ENCODE results near the gene MANSC1.

The MANSC1 gene

DNA sequence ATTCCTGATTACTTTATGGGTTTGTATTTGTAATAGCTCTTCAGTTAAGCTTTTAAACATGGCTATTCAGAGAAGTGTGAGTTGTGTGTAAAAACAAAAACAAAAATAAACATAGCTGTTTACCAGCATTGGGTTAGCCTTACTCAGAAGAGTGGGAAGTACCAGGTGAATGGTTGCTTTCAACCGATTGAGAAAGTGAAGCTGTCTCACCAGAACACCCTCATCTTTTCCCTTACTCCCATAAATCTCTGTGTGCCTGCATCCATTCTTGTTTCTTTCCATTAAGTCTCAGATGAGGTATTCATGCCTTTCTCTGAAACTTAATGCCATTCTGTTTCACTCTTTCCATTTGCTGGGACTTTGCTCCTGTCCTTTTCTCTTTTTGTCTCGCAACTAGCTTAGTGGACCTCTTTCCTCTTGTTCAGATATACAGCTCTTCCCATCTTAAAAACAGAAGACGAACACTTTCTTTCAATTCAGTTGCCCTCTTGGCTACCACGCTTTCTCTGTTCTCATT lies 17.5 kb upstream of the MANSC1 start:
- no peak for TF ChIP-seq Cebpa-rat (IDR thresholded peaks at IDR 0.05)
- no peaks in the 10 kb centered on the region for H4K20me1 ChIP-seq
- H3K4me3 ChIP-seq = no peak overlapping the region
- no peak overlapping the region for H3K4me2 ChIP-seq
- H3K9ac ChIP-seq = no peak overlapping the region
- no peaks in the 10 kb centered on the region for H3K9me3 ChIP-seq (replicated peaks in 1 of 11)
- no peaks in the 10 kb centered on the region for H3K27me3 ChIP-seq
- H3K36me3 ChIP-seq = peaks cover 4 to 33% (median 7%) of the 10 kb centered on the region in 11 experiments; a peak in 16 of 22 replicates
- H3K4me1 ChIP-seq = no peaks in the 10 kb centered on the region
- H3K27ac ChIP-seq = no peak overlapping the region

DNA sequence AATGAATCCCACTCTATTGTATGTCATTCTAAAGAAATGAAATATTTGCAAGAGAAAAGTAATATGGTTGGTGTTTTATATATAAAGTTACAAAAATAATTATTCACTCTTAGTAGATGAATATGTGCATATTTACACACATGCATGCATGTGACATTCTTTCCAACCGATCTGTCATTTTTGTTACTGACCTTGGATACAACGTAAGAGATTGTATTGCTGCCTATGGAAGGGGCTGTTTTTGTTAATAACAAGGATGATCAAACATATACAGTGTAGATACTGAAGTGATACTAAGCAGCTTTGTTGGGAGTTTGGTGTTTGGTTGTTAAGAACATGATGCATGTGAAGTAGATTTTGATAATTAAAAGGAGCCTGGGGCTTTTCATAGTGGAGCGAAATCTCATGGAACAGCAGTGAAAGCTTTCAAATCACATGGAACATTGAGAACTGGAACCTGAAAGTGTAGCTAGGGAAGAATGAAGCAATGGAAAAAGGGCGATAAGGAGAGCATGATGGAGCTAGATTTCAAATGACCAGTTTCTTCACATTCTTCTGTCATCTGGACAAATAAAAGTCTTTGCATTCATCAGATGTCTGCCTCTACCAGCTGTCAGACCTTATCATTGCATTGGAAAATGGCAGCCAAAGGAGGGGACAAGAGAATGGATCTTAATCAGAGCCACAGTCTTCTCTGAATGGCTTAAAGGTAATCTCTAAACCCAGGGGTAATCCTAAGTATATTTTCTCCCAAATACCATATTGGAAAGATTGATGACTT lies 16.8 kb upstream of the MANSC1 start:
- no peaks in the 10 kb centered on the region for H3K9me3 ChIP-seq (replicated peaks in 1 of 11)
- H3K27ac ChIP-seq = no peak overlapping the region
- H3K4me2 ChIP-seq = no peak overlapping the region
- H3K36me3 ChIP-seq = peaks cover 4 to 40% (median 7%) of the 10 kb centered on the region in 11 experiments; a peak in 16 of 22 replicates
- TF ChIP-seq Cebpa-rat (IDR thresholded peaks at IDR 0.05) = no peak
- H3K4me3 ChIP-seq = no peak overlapping the region
- no peaks in the 10 kb centered on the region for H3K27me3 ChIP-seq
- no peaks in the 10 kb centered on the region for H3K4me1 ChIP-seq
- no peaks in the 10 kb centered on the region for H4K20me1 ChIP-seq
- no peak overlapping the region for H3K9ac ChIP-seq

DNA sequence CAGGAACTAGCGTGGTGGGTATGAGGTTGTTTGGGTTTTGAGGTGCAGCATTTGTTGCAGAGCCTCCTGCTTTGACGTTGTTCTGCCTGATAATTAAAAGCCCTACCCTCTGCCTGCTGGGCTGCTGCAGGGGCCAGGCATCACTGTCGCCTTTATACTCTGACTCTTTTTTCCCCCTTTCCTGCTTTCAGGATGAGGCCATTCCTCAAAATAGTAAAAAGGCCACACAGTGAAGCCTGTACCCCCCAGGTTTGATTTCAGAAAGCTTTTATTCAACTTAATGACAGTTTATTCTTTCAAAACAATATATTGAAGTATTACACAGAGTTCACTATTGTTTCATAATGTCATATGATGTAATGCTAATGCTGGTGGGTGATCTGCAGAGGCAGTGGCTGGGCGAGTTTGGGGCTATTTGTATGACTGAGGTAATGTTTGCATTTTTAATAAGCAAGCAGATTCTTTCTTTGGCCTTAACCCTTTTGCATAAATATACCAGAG lies 15.9 kb upstream of the MANSC1 start:
- no peak overlapping the region for H3K27ac ChIP-seq
- no peaks in the 10 kb centered on the region for H3K27me3 ChIP-seq
- H3K36me3 ChIP-seq = peaks cover 5 to 39% (median 7%) of the 10 kb centered on the region in 11 experiments; a peak in 17 of 22 replicates
- no peak overlapping the region for H3K4me3 ChIP-seq
- no peaks in the 10 kb centered on the region for H3K4me1 ChIP-seq
- no peak overlapping the region for H3K4me2 ChIP-seq
- no peak overlapping the region for H3K9ac ChIP-seq
- TF ChIP-seq Cebpa-rat (IDR thresholded peaks at IDR 0.05) = no peak
- no peaks in the 10 kb centered on the region for H3K9me3 ChIP-seq (replicated peaks in 1 of 11)
- H4K20me1 ChIP-seq = no peaks in the 10 kb centered on the region

DNA sequence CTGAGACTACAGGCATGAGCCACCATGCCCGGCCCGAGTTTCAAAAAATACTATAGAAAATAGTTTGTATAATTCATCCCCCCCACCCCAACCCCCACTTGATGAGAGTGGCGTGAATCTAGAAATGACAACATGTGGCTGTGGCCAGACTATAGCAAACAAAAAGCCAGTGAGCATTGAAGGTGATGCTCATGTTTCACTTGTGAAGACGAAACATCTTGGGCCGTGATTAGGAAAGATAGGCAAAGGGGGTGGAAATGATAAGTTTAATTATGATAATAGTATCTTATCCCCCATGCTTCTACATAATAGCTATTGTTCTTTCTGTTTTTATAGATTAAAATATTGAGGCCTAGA lies 15.4 kb upstream of the MANSC1 start:
- Histone ChIP-seq H3K4me2 (no peak overlapping the region), H3K4me1 (no peaks in the 10 kb centered on the region), H3K27me3 (no peaks in the 10 kb centered on the region), H3K36me3 (peaks cover 5 to 40% (median 7%) of the 10 kb centered on the region in 11 experiments; a peak in 17 of 22 replicates), H3K4me3 (no peak overlapping the region), H3K9ac (no peak overlapping the region), H3K27ac (no peak overlapping the region), H3K9me3 (replicated peaks in 1 of 11) (no peaks in the 10 kb centered on the region), H4K20me1 (no peaks in the 10 kb centered on the region)
- TF ChIP-seq Cebpa-rat (IDR thresholded peaks at IDR 0.05) = no peak

DNA sequence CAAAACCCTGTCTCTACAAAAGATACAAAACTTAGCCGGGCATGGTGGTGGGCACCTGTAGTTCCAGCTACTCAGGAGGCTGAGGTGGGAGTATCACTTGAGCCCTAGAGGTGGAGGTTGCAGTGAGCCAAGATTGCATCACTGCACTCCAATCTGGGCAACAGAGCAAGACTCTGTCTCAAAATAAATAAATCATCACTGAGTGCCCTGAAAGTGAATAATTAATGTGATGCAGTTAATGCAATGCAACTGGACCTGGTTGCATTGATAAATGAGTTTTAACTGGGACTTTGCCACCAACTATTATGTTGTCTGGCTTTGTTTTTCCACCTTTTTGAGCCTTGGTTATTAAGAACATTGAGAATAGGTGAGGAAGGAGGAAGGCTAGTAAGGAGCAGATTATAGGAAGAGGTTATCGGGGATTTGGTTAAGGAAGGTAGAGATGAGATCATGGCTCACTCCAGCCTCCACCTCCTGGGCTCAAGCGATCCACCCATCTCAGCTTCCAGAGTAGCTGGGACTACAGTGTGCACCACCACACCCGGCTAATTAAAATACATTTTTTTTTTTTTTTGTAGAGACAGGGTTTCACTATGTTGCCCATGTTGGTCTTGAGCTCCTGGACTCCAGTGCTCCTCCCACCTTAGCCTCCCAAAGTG lies 14.9 kb upstream of the MANSC1 start:
- TF ChIP-seq Cebpa-rat (IDR thresholded peaks at IDR 0.05) = no peak
- Histone ChIP-seq H3K36me3 (peaks cover 5 to 40% (median 7%) of the 10 kb centered on the region in 11 experiments; a peak in 17 of 22 replicates), H3K9ac (no peak overlapping the region), H3K9me3 (replicated peaks in 1 of 11) (no peaks in the 10 kb centered on the region), H3K4me1 (peaks cover 0 to 4% (median 4%) of the 10 kb centered on the region in 10 experiments; a peak in 12 of 20 replicates), H3K27ac (no peak overlapping the region), H3K4me3 (no peak overlapping the region), H3K27me3 (no peaks in the 10 kb centered on the region), H3K4me2 (no peak overlapping the region), H4K20me1 (no peaks in the 10 kb centered on the region)

DNA sequence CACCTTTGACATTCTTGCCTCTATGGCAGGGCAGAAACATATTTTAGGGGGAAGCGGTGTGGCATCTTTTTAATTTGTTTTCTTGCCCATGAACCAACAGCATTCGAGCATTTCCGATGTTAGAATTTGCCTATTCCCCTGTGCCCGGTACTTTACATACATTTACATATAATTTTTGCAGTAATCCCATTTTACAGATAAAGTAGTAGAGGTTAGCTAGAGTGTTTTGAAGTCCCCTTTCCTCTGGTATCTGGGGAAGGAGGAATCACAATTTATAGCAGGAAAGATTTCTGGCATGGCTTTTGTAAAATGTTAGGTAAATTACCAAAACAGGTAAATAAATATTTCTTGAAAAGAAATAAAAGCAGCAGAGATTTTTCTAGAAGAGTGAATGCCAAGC lies 8.5 kb upstream of the MANSC1 start:
- H3K36me3 ChIP-seq = peaks cover 0 to 23% (median 7%) of the 10 kb centered on the region in 11 experiments; a peak in 17 of 22 replicates
- peak overlapping the region; percentile 89 to 97 (median 93); a peak in 16 of 22 replicates for H3K27ac ChIP-seq
- peak overlapping the region; percentile 89 to 97 (median 94); a peak in 21 of 22 replicates for H3K9ac ChIP-seq
- peak overlapping the region; percentile 78 to 93 (median 89) for H3K4me2 ChIP-seq
- peaks cover 20 to 33% (median 31%) of the 10 kb centered on the region in 10 experiments for H3K4me1 ChIP-seq
- peak overlapping the region in 8 of 10 experiments; percentile 69 to 93 (median 82); a peak in 12 of 20 replicates for H3K4me3 ChIP-seq
- H3K9me3 ChIP-seq (replicated peaks in 1 of 11) = no peaks in the 10 kb centered on the region
- H4K20me1 ChIP-seq = no peaks in the 10 kb centered on the region
- no peaks in the 10 kb centered on the region for H3K27me3 ChIP-seq
- no peak for TF ChIP-seq Cebpa-rat (IDR thresholded peaks at IDR 0.05)

DNA sequence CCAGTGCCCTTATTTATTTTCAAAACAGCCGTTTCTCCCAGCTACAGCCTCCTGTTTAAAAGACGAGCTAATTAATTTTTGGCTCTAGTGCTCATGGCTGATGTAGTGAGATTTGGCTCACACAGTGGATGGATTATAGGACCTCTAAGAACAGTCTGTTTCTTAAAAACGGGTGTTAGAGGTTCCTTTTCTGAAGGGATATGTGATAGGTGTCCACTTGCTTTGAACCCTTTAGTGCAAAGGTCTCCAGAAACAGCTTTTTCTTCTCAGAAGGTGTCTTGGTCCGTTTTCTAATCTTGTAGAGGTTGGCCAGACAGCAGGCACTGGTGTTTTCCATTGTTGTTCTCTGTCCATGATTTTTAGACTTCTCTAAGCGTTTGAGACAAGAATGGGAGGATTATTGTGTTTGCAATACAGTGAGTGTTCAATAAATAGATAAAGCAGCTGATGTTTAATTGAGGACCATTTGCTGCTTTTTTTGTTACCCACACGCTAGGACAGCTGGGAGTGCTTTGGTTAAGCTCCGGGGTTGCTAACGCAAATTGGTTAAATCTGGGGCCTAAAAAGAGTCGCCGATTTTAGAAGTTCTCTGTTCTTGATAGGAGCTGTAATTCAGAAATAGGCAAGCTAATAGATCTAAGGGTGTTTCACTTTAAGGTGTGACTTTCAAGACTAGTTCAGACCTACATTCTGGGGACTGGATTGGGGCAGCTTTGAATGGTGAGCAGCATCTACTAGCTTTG lies 7.8 kb upstream of the MANSC1 start:
- peaks cover 20 to 33% (median 31%) of the 10 kb centered on the region in 10 experiments for H3K4me1 ChIP-seq
- H3K9ac ChIP-seq = peak overlapping the region; percentile 89 to 97 (median 94)
- peak overlapping the region; percentile 69 to 93 (median 82) for H3K4me3 ChIP-seq
- no peaks in the 10 kb centered on the region for H3K27me3 ChIP-seq
- peaks cover 0 to 17% (median 3%) of the 10 kb centered on the region in 11 experiments; a peak in 17 of 22 replicates for H3K36me3 ChIP-seq
- H3K4me2 ChIP-seq = peak overlapping the region; percentile 78 to 93 (median 89)
- H3K9me3 ChIP-seq (replicated peaks in 1 of 11) = no peaks in the 10 kb centered on the region
- peak overlapping the region; percentile 89 to 97 (median 93) for H3K27ac ChIP-seq
- H4K20me1 ChIP-seq = no peaks in the 10 kb centered on the region
- no peak for TF ChIP-seq Cebpa-rat (IDR thresholded peaks at IDR 0.05)

DNA sequence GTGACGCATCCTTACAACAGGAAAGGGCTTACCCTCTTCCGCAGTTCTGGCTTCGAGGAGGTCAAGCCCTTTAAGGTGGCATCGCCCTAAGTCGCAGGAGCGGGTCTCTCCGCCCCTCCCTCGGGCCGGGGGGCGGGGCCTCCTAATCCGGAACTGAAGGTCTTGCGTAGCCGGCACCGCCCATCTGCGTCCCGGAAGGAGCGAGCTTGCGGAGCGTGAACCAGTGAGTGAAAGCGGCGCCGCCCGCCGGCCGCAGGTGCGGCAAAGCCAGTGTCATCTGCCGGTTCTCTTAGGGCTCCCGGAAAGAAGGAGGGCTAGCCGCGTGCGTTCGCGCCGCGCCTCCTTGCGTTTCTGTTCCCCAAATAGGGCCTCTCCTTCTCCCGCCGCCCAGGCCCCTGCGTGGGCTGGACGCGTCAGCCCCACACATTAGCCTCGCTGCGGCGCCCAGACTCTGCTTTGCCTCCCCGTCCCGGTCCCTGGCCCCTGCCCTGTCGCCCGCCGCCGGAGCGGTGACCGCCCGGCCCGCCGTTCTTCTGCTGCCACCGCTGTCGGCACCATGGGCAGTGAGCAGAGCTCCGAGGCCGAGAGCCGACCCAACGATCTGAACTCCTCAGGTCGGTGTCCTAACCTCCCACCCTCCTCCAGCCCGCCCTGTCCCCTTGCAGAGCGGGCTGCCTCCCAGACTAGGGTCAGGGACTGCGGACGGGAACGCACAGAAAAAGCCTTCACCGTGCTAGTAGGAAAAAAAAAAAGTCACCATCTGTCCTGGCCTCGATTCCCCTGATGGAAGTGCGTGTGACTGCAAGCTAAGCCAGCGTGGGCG lies 7.1 kb upstream of the MANSC1 start, which contains the start of gene BORCS5:
Gene BORCS5 (plus strand): TSS at position 183 of the 823 bp plus-strand sequence. CDS start 374 bp downstream, at position 557.
- no peaks in the 10 kb centered on the region for H3K27me3 ChIP-seq
- TF ChIP-seq Cebpa-rat (IDR thresholded peaks at IDR 0.05) = no peak
- no peaks in the 10 kb centered on the region for H4K20me1 ChIP-seq
- H3K27ac ChIP-seq = peak within 1 kb of the TSS; percentile 89 to 97 (median 93)
- peak within 1 kb of the TSS; percentile 78 to 93 (median 89) for H3K4me2 ChIP-seq
- peaks cover 20 to 33% (median 31%) of the 10 kb centered on the region in 10 experiments for H3K4me1 ChIP-seq
- no peaks in the 10 kb centered on the region for H3K9me3 ChIP-seq (replicated peaks in 1 of 11)
- peak within 1 kb of the TSS; percentile 69 to 93 (median 82) for H3K4me3 ChIP-seq
- H3K9ac ChIP-seq = peak within 1 kb of the TSS; percentile 89 to 97 (median 94)
- peaks cover 0 to 9% (median 0%) of the 10 kb centered on the region in 11 experiments; a peak in 4 of 22 replicates for H3K36me3 ChIP-seq
